GM18951 (cell line): ENCODE results near the gene ITGA4.

ENCODE experiments used
- POLR2A ChIP-seq: IDR thresholded peaks from 4 replicates; pipeline ENCODE4 v1.6.1; 2011; ENCODE audit warnings: mild to moderate bottlenecking; ENCODE audit not compliant: insufficient read length, insufficient read depth; ENCODE audit errors: extremely low read depth
- in situ Hi-C: fragments of 300-500 bp; cut with MboI; formaldehyde crosslinking; loops from one replicate; pipeline ENCODE4 v1.12.0; 2022; ENCODE audit warnings: low sequenced_read_pairs, mixed read lengths, inconsistent platforms; ENCODE audit not compliant: unreplicated experiment

Gene ITGA4

GRCh38 chr2:181457121-181457740, at the start of gene ITGA4:
Gene ITGA4, plus strand, starts transcription at chr2:181457386. Its CDS starts 269 bp downstream, at chr2:181457655.
- in situ Hi-C loops = loop anchor here (10.0 kb wide), 1 partner anchor 152 kb away; no protein-coding TSS in a partner anchor
- peak; percentile 66 for TF ChIP-seq POLR2A

GRCh38 chr2:181408861-181409260, 48.3 kb upstream of the ITGA4 start:
- in situ Hi-C loops = no loop called here
- TF ChIP-seq POLR2A = no peak

- no peak for TF ChIP-seq POLR2A
- in situ Hi-C loops = no loop called here
These were observed 45.9 kb upstream of the ITGA4 start for GRCh38 chr2:181411105-181411849.

- no peak for TF ChIP-seq POLR2A
- in situ Hi-C loops = no loop called here
These were observed 37.9 kb upstream of the ITGA4 start for GRCh38 chr2:181419129-181419855.

- TF ChIP-seq POLR2A = no peak
- in situ Hi-C loops = no loop called here
These were observed 36.7 kb upstream of the ITGA4 start for GRCh38 chr2:181420259-181421130.

GRCh38 chr2:181421131-181421458, 36.1 kb upstream of the ITGA4 start:
- in situ Hi-C loops = no loop called here
- TF ChIP-seq POLR2A = no peak

- no peak for TF ChIP-seq POLR2A
- in situ Hi-C loops = no loop called here
These were observed 35.7 kb upstream of the ITGA4 start for GRCh38 chr2:181421464-181421863.

GRCh38 chr2:181426672-181427071, 30.5 kb upstream of the ITGA4 start:
- no peak for TF ChIP-seq POLR2A

GRCh38 chr2:181430406-181431118, 26.6 kb upstream of the ITGA4 start:
- no peak for TF ChIP-seq POLR2A
- in situ Hi-C loops = no loop called here

More at GRCh38 chr2:181426672-181427071, 30.5 kb upstream of the ITGA4 start:
- in situ Hi-C loops = no loop called here

- TF ChIP-seq POLR2A = no peak
- in situ Hi-C loops = no loop called here
These were observed 25.5 kb upstream of the ITGA4 start for GRCh38 chr2:181431674-181432073.

GRCh38 chr2:181438261-181438660, 18.9 kb upstream of the ITGA4 start:
- TF ChIP-seq POLR2A = no peak
- in situ Hi-C loops = no loop called here

GRCh38 chr2:181440344-181440743, 16.8 kb upstream of the ITGA4 start:
- in situ Hi-C loops = no loop called here
- no peak for TF ChIP-seq POLR2A
